Neural crest cell (in vitro differentiated cells): ENCODE measurements around the gene ENHO. TPM values are rescaled to one million over a fixed set of nuclear protein-coding genes. Genes with fewer than 3 reads are reported as not detected.

Experiments used
- DNase-seq: peaks from one replicate; pipeline ENCODE4 v3.0.0; 2021; ENCODE audit warnings: low read depth, mixed read lengths, low spot score
- H3K27ac Mint-ChIP-seq: one replicate; pipeline ENCODE4 v1.8.0; 2021; ENCODE audit warnings: mild to moderate bottlenecking, mixed read lengths; ENCODE audit not compliant: unreplicated experiment
- H3K27me3 Mint-ChIP-seq: 2 replicates; pipeline ENCODE4 v1.8.0; 2021; ENCODE audit warnings: low read depth, mild to moderate bottlenecking, mixed read lengths
- H3K36me3 Mint-ChIP-seq: 2 replicates; pipeline ENCODE4 v1.8.0; 2021; ENCODE audit warnings: low read depth, mild to moderate bottlenecking, mixed read lengths
- H3K4me1 Mint-ChIP-seq: 2 replicates; pipeline ENCODE4 v1.8.0; 2021; ENCODE audit warnings: mixed read lengths
- H3K4me3 Mint-ChIP-seq: one replicate; pipeline ENCODE4 v1.8.0; 2021; ENCODE audit warnings: mild to moderate bottlenecking, mixed read lengths
- H3K9me3 Mint-ChIP-seq: 2 replicates; pipeline ENCODE4 v1.8.0; 2021; ENCODE audit warnings: mixed read lengths
- CTCF ChIP-seq: fragments of 200-600 bp; sonication (generic); conservative IDR thresholded peaks from 2 replicates; pipeline ENCODE4 v1.5.0; 2021; ENCODE audit warnings: antibody characterized with exemption, mild to moderate bottlenecking
- total RNA-seq: library from RNA; stranded (reverse); gene quantifications from 2 replicates; pipeline ENCODE4 v1.2.1, GENCODE V29; 2021

ENHO gene
- total RNA-seq, 1 donor from 2014 or later = 13.2 TPM

- H3K4me3 Mint-ChIP-seq = no peak overlapping the region
- no peak for DNase-seq
- peaks cover 3% of the 10 kb centered on the region for H3K9me3 Mint-ChIP-seq
- peaks cover 28% of the 10 kb centered on the region for H3K27me3 Mint-ChIP-seq
- TF ChIP-seq CTCF = no peak
- no peaks in the 10 kb centered on the region for H3K36me3 Mint-ChIP-seq
- peaks cover 6% of the 10 kb centered on the region for H3K4me1 Mint-ChIP-seq
- H3K27ac Mint-ChIP-seq = no peak overlapping the region
Measured at GRCh38 chr9:34479431-34479866, 43.3 kb downstream of the ENHO start.

DNA sequence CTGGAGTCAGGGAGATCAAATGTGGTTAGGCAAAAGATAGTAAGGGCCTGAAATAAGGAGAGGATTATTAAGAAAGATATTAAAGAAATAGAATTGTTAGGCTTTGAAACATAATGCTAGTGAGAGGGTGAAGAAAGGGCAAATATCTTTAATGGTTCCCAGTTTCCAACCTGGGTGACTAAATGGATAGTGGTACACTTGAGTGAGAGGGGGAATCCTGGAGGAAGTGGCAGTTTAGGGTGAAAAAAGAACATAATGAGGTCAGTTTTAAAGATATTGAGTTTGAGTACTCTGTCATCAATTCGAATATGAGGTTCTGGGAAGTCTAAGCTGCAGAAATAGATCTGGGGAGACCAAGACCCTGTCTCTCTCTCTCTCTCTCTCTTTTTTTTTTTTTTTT is 45.2 kb downstream of the ENHO start:
- no peak overlapping the region for H3K4me3 Mint-ChIP-seq
- no peak for DNase-seq
- no peak overlapping the region for H3K27ac Mint-ChIP-seq
- H3K9me3 Mint-ChIP-seq = peaks cover 3% of the 10 kb centered on the region
- H3K4me1 Mint-ChIP-seq = peaks cover 6% of the 10 kb centered on the region
- no peak for TF ChIP-seq CTCF
- H3K27me3 Mint-ChIP-seq = peaks cover 28% of the 10 kb centered on the region
- no peaks in the 10 kb centered on the region for H3K36me3 Mint-ChIP-seq

GRCh38 chr9:34475097-34475496 is 47.7 kb downstream of the ENHO start:
- Mint-ChIP-seq H3K27ac (no peak overlapping the region), H3K27me3 (peaks cover 28% of the 10 kb centered on the region), H3K36me3 (no peaks in the 10 kb centered on the region), H3K4me3 (no peak overlapping the region), H3K9me3 (no peaks in the 10 kb centered on the region), H3K4me1 (peaks cover 12% of the 10 kb centered on the region)
- no peak for DNase-seq
- no peak for TF ChIP-seq CTCF

Other genes with a start within 250 kb of the ENHO start
- gene KIF24, start 193.7 kb downstream of the ENHO start, total RNA-seq = 12.3 and 13.8 TPM in 2 replicates
- gene NUDT2, start 193.4 kb downstream of the ENHO start, total RNA-seq = 17.8 and 19.8 TPM in 2 replicates
- 1.7 and 2.0 TPM in 2 replicates for gene MYORG, start 146.1 kb downstream of the ENHO start, total RNA-seq
- 20.6 and 20.9 TPM in 2 replicates for gene FAM219A, start 64.4 kb downstream of the ENHO start, total RNA-seq
- gene DNAI1, start 64.2 kb downstream of the ENHO start, total RNA-seq = 1.5 and 1.9 TPM in 2 replicates
- gene CNTFR, start 66.7 kb upstream of the ENHO start, total RNA-seq = 112 and 115 TPM in 2 replicates
- 22.7 and 23.8 TPM in 2 replicates for gene RPP25L, start 89.1 kb upstream of the ENHO start, total RNA-seq
- gene DCTN3, start 97.5 kb upstream of the ENHO start, total RNA-seq = 92.1 and 102 TPM in 2 replicates
- 0.68 TPM in 1 of 2 replicates, not detected in the other for gene ARID3C, start 106.1 kb upstream of the ENHO start, total RNA-seq
- gene SIGMAR1, start 114.8 kb upstream of the ENHO start, total RNA-seq = 107 and 108 TPM in 2 replicates
- 51.8 and 58.0 TPM in 2 replicates for gene GALT, start 123.7 kb upstream of the ENHO start, total RNA-seq
- 15.4 and 18.0 TPM in 2 replicates for gene IL11RA, start 129.2 kb upstream of the ENHO start, total RNA-seq
- 0.86 TPM in 1 of 2 replicates, not detected in the other for gene CCL27, start 139.7 kb upstream of the ENHO start, total RNA-seq
- gene CCL19, start 168.3 kb upstream of the ENHO start, total RNA-seq = not detected in 2 replicates
- gene CCL21, start 187.1 kb upstream of the ENHO start, total RNA-seq = not detected in 2 replicates